ENCODE data around the gene DPM3. TPM values are rescaled to one million over a fixed set of nuclear protein-coding genes. Genes with fewer than 3 reads are reported as not detected.

Gene DPM3
- total RNA-seq, 2 experiments from 2014 or later, result 34.1 to 37.7 TPM

DNA sequence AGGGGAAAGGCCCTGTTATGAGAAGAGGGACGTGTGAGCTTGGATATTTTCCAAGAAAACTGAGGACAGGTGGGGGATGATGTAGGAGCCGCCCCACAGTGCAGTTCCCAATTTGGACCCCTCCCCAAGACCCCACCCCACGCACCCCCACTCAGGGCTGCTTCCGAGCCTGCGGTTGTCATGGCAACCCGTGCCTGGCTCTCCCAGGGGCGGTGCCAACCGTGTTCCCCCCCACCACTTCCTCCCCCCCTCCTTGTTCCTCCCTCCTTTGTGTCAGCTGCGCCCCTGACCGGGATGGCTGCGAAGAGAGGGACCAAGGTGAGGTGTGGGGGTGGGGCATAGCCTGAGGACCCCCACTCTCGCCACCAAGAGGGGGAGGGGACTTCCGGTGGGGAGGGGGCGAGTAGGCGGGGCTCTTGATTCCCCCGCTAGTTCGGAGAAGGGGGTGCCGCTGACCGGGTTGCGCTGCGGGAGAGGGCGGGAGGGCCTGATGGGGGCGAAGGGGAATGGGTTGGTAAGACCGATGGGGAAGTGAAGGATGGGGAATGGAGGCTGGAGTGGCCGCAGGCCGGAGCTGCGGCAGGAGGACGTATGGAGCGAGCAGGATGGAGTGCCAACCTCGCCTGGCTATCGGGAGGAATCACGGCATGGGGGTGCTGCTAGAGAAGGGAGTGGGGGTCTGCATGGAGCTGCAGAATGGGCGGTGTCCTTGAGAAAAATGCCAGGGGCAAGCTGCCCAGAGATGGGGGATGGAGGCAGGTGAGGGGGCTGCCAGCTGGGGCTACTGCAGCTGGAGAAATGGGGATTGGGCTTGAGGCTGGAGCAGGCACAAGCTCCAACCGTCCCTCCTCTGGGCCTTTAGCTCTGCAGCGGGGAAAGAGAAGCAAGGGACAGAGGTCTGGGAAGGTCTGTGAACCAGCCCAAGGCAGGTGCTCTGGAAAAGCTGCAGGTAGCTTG, 34.3 kb upstream of the DPM3 start:
- ChIA-PET POLR2A (interaction anchor here (1.5 to 7.5 kb wide), 6 partner anchors 10 to 89 kb away, joined by 5 to 70 read pairs (median 9); partner anchors contain the start of gene THBS3), CTCF (interaction anchor here (1.2 to 8.5 kb wide), 13 partner anchors 8 to 840 kb away, joined by 3 to 201 read pairs (median 7); partner anchors contain the start of genes MTX1, SLC50A1 and THBS3)
- Mint-ChIP-seq H3K36me3 (peaks cover 23% of the 10 kb centered on the region), H3K9me3 (no peaks in the 10 kb centered on the region), H3K27ac (peak overlapping the region; percentile 96), H3K4me1 (ENCODE audit: low read depth) (peaks cover 47% of the 10 kb centered on the region), H3K27me3 (no peaks in the 10 kb centered on the region), H3K4me3 (peak overlapping the region; percentile 93)
- intact Hi-C loops (cut with micrococcal nuclease), result loop anchor here (5.0 kb wide), 3 partner anchors 33 to 172 kb away; partner anchors contain the start of genes MTX1, THBS3 and ZBTB7B
- DNase-seq, result peak; percentile 71

DNA sequence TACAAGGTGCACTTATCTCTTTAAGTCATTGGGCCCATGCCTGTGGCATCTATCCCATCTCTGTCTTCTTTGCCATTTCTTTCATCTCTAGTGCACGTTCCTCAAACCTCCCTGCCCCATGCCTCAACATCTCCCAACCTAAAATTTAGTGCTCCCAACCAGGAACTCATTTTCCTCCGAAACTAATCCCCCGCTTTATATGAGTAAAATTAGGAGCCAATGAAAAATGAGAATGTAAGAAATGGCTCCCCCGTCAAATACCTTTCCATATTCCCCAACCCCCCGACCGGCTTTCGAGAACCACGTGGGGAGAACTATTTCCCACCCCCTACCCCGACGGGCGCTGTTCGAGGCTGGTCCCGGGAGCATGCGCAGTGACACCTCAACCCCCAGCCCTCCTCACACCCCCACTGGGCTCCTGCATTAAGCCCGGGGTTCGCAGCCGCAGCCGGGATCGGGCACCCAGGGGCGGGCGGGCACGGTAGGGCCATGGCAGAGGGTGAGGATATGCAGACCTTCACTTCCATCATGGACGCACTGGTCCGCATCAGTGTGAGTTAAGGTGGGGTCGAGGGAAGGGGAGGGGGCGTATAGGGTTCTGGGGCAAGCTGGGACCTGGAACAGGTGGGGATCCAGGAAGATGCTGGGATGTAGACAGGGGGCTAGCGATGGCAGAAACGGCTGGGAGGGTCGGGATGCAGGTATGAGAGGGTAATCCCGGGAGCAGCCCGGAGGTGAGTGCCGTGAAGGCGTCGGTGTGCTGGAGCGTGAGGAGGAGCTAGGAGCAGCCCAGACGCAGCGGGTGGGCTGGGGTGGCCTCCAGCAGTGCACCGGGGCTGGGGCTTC, 33.4 kb upstream of the DPM3 start, which contains the start of gene TRIM46:
Gene TRIM46, plus strand, starts transcription at position 372 of the 846 bp plus-strand sequence. Its CDS starts 118 bp downstream, at position 490.
- peak; percentile 81 for DNase-seq
- Mint-ChIP-seq H3K9me3 (no peaks in the 10 kb centered on the region), H3K27me3 (no peaks in the 10 kb centered on the region), H3K27ac (peak within 1 kb of the TSS; percentile 96), H3K36me3 (peaks cover 27% of the 10 kb centered on the region), H3K4me3 (peak within 1 kb of the TSS; percentile 93), H3K4me1 (ENCODE audit: low read depth) (peaks cover 47% of the 10 kb centered on the region)
- intact Hi-C loops (cut with micrococcal nuclease), result loop anchor here (1.0 to 5.0 kb wide), 6 partner anchors 19 to 171 kb away; partner anchors contain the start of genes MTX1, SLC50A1, THBS3 and ZBTB7B
- ChIA-PET CTCF (interaction anchor here (0.7 to 9.7 kb wide), 29 partner anchors 8 to 839 kb away, joined by 3 to 274 read pairs (median 7); partner anchors contain the start of genes ADAM15, MTX1, SLC50A1 and THBS3), POLR2A (interaction anchor here (0.9 to 7.5 kb wide), 12 partner anchors 11 to 89 kb away, joined by 3 to 70 read pairs (median 4); partner anchors contain the start of gene THBS3)

DNA sequence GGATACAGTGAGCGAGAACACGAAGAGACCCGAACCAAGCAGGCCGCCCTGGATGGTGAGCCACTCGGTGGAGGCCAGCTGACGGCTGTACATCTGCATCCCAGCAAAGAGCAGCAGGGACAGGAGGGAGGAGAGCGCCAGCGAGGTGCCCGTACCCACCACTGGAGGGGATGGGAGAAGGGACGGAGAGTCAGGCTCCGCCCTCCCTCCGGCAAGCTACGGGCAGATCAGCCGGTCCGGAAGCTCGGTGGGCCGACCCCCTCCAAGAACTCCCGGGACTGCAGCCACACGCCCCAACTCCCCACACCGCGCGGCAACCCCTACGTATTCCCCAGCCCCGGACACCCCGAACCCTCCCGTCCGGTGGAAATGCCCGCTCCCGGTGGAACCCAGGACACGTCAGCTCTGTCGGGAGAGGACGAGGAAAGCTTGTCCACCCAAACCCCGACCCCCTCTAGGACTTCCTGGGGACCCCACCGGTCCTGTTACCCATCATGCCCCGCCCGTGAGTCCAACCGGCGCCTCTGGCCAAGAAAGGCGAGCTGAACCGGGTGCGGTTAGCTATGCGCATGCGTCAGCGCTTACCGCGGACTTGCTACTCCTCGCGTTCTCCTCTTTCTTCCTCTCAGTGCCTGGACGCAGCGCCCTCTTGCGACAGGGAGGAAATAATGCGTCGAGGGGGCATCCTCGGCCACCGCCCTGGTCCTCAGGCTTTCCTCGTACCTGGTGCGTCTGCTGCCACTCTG, 32.6 kb upstream of the DPM3 start, which contains the start of gene KRTCAP2:
Gene KRTCAP2, minus strand, starts transcription at position 573 of the 746 bp plus-strand sequence. Its CDS starts 80 bp downstream, at position 493.
- Mint-ChIP-seq H3K4me1 (ENCODE audit: low read depth) (peaks cover 48% of the 10 kb centered on the region), H3K27ac (peak within 1 kb of the TSS; percentile 96), H3K27me3 (no peaks in the 10 kb centered on the region), H3K36me3 (peaks cover 28% of the 10 kb centered on the region), H3K4me3 (peak within 1 kb of the TSS; percentile 93), H3K9me3 (no peaks in the 10 kb centered on the region)
- DNase-seq, result peak; percentile 98
- intact Hi-C loops (cut with micrococcal nuclease), result loop anchor here (1.0 to 5.0 kb wide), 6 partner anchors 20 to 171 kb away; partner anchors contain the start of genes MTX1, SLC50A1, THBS3 and ZBTB7B
- ChIA-PET POLR2A (interaction anchor here (0.9 to 7.5 kb wide), 10 partner anchors 12 to 88 kb away, joined by 3 to 70 read pairs (median 3); partner anchors contain the start of gene THBS3), CTCF (interaction anchor here (0.5 to 9.7 kb wide), 45 partner anchors 9 to 1040 kb away, joined by 3 to 274 read pairs (median 4); partner anchors contain the start of genes ADAM15, EFNA4, MTX1 and PMF1)

DNA sequence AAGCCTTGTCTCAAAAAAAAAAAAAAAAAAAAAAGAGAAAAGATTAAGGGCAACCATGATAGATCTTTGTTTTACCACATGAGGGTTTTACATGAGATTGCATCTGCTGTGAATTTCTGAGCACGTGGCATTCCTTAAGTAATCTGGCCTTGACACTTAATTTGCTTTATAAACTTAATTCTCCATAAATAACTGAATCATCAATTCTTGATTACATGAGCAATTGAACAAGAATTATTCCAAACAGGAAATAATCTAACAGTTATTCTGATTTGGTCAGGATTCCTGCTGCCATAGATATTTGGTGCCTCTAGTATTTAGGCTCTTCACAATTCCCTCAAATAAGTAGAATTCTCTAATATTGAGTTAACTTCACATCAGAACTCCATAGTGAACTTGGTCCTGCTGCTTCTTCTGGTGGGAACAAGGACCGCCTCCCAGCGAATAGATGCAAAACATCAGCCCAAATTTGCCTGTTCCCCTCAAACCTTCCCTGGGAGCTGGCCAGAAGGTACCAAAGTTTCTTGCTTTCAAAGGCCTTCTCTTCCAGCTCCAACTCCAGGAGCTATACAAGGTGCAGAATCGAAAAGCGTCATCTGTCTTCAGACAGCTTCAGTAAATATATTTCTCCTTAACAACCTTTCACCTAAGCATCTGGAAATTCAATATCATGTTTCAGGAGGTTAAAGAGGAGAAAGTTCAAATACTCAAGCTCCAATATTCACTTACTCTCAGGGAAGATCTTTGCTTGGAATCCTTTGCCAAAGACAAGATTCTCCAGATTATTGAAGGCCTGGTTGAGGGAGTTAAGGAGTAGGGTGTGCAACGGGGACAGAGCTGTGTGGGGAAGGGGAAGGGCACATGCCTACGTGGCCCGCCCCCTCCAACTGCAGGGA, 31.8 kb upstream of the DPM3 start:
- ChIA-PET CTCF (interaction anchor here (0.7 to 9.7 kb wide), 35 partner anchors 13 to 1040 kb away, joined by 3 to 274 read pairs (median 5); partner anchors contain the start of genes ADAM15, EFNA4, MTX1 and PMF1), POLR2A (interaction anchor here (1.0 to 7.5 kb wide), 5 partner anchors 21 to 87 kb away, joined by 3 to 70 read pairs (median 6); partner anchors contain the start of gene THBS3)
- intact Hi-C loops (cut with micrococcal nuclease), result loop anchor here (2.0 to 5.0 kb wide), 5 partner anchors 21 to 170 kb away; partner anchors contain the start of genes MTX1, THBS3 and ZBTB7B
- Mint-ChIP-seq H3K4me3 (peak overlapping the region; percentile 93), H3K27ac (peak overlapping the region; percentile 96), H3K27me3 (no peaks in the 10 kb centered on the region), H3K36me3 (peaks cover 23% of the 10 kb centered on the region), H3K9me3 (no peaks in the 10 kb centered on the region), H3K4me1 (ENCODE audit: low read depth) (peaks cover 53% of the 10 kb centered on the region)
- DNase-seq, result no peak

DNA sequence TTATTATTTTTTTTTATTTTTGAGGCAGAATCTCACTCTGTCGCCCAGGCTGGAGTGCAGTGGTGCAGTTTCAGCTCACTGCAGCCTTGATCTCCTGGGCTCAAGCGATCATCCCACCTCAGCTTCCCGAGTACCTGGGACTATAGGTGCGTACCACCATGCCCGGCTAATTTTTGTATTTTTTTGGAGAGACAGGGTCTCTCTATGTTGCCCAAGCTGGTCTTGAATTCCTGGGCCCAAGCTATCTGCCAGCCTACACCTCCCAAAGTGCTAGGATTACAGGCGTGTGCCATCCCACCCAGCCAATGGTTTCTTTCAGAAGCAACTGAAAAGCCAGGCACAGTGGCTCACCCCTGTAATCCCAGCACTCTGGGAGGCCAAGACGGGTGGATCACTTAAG, 30.5 kb upstream of the DPM3 start:
- no peak for DNase-seq
- intact Hi-C loops (cut with micrococcal nuclease), result loop anchor here (5.0 kb wide), 3 partner anchors 36 to 169 kb away; partner anchors contain the start of genes MTX1, THBS3 and ZBTB7B
- Mint-ChIP-seq H3K36me3 (peaks cover 20% of the 10 kb centered on the region), H3K9me3 (no peaks in the 10 kb centered on the region), H3K4me1 (ENCODE audit: low read depth) (peaks cover 41% of the 10 kb centered on the region), H3K27me3 (no peaks in the 10 kb centered on the region), H3K4me3 (no peak overlapping the region), H3K27ac (no peak overlapping the region)
- ChIA-PET CTCF (interaction anchor here (2.9 to 9.7 kb wide), 3 partner anchors 81 to 120 kb away, joined by 11 to 274 read pairs (median 18); partner anchors contain the start of gene ADAM15), POLR2A (no interaction called here)

DNA sequence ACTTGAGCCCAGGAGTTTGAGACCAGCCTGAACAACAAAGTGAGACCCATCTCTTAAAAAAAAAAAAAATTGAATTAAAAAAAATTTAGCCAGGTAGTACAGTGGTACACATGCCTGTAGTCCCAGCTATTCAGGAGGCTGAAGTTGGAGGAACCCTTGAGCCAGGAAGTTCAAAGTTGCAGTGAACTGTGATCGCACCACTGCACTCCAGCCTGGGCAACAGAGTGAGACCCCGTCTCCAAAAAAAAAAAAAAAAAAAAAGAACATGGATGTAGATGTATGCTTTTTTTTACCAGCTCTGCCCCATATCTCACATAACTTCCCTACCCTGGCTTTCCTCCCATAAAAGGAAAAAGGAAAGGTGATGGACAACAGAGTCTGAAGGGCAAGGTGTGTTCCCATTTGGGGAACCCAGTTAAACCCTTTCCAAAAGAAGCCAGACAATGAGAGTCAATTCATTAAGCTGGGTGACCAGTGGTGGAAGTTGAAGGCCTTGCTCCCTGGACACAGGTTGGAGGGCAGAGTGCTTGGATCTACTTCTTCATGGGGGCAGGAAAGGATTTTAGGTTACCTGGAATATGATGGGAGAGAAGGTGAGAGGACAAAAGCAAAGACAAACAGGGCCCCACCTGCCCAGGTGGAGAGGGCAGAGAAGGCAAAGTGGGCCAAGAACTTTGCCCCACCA, 29.9 kb upstream of the DPM3 start:
- H3K4me3 Mint-ChIP-seq, result no peak overlapping the region
- DNase-seq, result no peak
- ChIA-PET POLR2A (no interaction called here), CTCF (interaction anchor here (1.3 to 9.7 kb wide), 5 partner anchors 24 to 85 kb away, joined by 3 to 274 read pairs (median 20); no protein-coding TSS in a partner anchor)
- peaks cover 20% of the 10 kb centered on the region for H3K36me3 Mint-ChIP-seq
- no peak overlapping the region for H3K27ac Mint-ChIP-seq
- no peaks in the 10 kb centered on the region for H3K9me3 Mint-ChIP-seq
- intact Hi-C loops (cut with micrococcal nuclease), result loop anchor here (5.0 kb wide), 3 partner anchors 37 to 168 kb away; partner anchors contain the start of genes MTX1, THBS3 and ZBTB7B
- H3K4me1 Mint-ChIP-seq (ENCODE audit: low read depth), result peaks cover 35% of the 10 kb centered on the region
- no peaks in the 10 kb centered on the region for H3K27me3 Mint-ChIP-seq

DNA sequence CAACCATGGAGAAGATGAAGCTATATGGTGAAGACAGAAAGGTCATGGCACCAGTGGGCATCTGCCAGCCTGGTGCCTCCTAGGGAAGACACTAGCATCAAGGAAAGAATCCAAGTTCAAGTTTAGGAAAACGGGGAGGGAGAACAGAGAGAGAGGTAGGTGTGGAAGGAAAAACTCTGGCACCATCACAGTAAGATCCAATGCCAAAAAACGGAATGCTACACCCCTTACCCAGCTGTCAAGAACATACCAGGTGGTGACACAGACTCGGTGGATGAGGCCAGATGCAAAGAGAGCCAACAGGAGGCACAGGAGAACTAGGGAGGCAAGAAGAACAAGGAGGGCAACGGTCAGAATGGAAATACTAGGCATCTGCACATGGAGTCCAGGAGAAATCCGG, 29.2 kb upstream of the DPM3 start:
- Mint-ChIP-seq H3K4me1 (ENCODE audit: low read depth) (peaks cover 29% of the 10 kb centered on the region), H3K36me3 (peaks cover 20% of the 10 kb centered on the region), H3K27me3 (no peaks in the 10 kb centered on the region), H3K9me3 (no peaks in the 10 kb centered on the region), H3K27ac (no peak overlapping the region), H3K4me3 (no peak overlapping the region)
- no peak for DNase-seq
- ChIA-PET POLR2A (no interaction called here), CTCF (interaction anchor here (0.6 to 9.7 kb wide), 9 partner anchors 8 to 125 kb away, joined by 3 to 274 read pairs (median 18); no protein-coding TSS in a partner anchor)
- intact Hi-C loops (cut with micrococcal nuclease), result no loop called here

DNA sequence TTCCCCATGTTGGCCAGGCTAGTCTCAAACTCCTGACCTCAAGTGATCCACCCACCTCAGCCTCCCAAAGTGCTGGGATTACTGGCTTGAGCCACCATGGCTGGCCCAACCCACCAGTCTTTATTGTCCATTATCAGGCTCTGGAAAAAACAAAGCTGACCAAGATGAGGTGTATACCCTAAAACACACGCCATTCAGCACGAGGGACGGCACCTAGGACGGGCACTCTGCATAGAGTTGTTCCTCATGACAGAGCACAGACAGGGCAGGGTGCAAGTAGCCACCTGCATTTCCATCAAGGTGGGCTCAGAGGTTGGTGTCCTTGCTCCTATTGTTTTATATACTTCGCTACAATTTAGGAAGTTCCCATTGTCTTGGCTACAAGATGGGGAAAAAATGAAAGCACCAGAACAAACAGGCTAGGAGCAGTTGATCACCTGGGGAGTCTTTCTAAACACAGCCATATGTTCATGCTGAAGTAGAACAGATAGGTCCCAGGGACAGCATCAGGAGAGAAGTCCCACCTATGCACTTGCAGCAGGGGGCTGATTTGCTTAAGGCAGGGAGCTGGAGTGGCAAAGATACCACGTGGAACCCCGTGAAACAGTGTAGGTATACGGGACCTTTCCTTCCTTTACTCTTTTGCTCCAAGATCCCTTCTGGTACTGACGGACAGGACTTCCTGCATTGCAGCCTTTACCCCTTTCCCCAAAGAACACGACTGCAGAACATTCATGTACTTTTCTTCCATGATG, 28.3 kb upstream of the DPM3 start:
- POLR2A ChIA-PET, result interaction anchor here (1.8 kb wide), 1 partner anchor 77 kb away, joined by 7 read pairs; no protein-coding TSS in a partner anchor
- intact Hi-C loops (cut with micrococcal nuclease), result no loop called here
- no peaks in the 10 kb centered on the region for H3K9me3 Mint-ChIP-seq
- peaks cover 20% of the 10 kb centered on the region for H3K36me3 Mint-ChIP-seq
- CTCF ChIA-PET, result interaction anchor here (0.9 to 9.7 kb wide), 26 partner anchors 9 to 189 kb away, joined by 3 to 274 read pairs (median 6); partner anchors contain the start of genes ADAM15, EFNA1, SLC50A1 and THBS3
- DNase-seq, result no peak
- no peak overlapping the region for H3K27ac Mint-ChIP-seq
- peaks cover 25% of the 10 kb centered on the region for H3K4me1 Mint-ChIP-seq (ENCODE audit: low read depth)
- H3K27me3 Mint-ChIP-seq, result no peaks in the 10 kb centered on the region
- H3K4me3 Mint-ChIP-seq, result no peak overlapping the region

All from activated CD4-positive, alpha-beta memory T cell treated with anti-CD3 and anti-CD28 coated beads for 36 hours (primary cell).